HTR-8/SVneo (cell line): ENCODE results near the gene ADAP2.
"Not testable (repeated sequence)": the region's sequence is repeated elsewhere in the genome, so short reads cannot be mapped to it uniquely, and the experiment has no call there.

ENCODE experiments used
- DNase-seq: peaks from one replicate; pipeline ENCODE4 v3.0.0; 2011; ENCODE audit warnings: low spot score, mixed read lengths; ENCODE audit not compliant: insufficient read length
- FAIRE-seq: peaks from 2 replicates; lab custom pipeline; 2011; peaks lifted over from hg19 to GRCh38; lab: Jason Lieb, UNC

The ADAP2 gene

GRCh38 chr17:30965686-30966085, 43.9 kb downstream of the ADAP2 start:
- FAIRE-seq = no peak
- no peak for DNase-seq

- not testable (repeated sequence) for FAIRE-seq, DNase-seq
Measured at GRCh38 chr17:30967911-30968310, 46.2 kb downstream of the ADAP2 start.

DNA sequence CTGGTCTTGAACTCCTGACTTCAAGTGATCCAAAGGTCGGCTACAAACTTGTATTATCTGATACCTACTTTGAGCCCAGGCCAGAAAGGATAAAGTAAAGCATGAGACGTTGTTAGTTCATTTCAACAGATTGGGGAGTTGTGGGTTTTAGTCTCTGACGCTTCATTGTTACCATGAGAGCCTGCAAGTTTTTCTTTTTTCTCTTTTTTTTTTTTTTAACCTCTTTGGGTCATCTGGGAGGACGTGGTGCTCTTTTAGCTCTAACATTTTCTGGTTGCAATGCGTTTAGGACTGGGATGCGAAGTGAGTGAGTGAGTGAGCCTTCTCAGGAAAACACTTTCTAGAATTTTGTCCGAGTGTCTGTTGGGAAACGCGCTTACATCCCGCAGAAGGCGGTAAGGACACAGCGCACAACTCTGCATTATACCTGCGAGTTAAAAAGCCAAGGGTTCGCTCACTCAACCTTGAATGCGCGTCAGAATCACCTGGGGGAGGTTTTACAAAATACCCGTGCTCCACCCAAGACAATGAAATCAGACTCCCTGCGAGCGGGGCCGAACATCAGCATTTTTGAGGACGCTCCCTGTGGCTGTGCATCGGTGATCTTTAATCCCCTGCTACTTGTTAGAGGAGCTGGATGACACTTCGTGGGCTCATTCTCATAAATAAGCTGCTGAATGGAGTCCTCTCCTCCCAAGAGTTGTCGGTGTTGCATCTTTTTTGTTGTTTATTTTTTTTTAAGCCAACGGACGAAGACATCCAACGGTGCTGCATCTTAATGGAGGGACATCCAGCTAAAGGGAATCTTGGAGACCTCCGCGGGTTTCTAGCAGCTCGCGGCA, 48.5 kb downstream of the ADAP2 start:
- DNase-seq (no peak), FAIRE-seq (no peak)

DNA sequence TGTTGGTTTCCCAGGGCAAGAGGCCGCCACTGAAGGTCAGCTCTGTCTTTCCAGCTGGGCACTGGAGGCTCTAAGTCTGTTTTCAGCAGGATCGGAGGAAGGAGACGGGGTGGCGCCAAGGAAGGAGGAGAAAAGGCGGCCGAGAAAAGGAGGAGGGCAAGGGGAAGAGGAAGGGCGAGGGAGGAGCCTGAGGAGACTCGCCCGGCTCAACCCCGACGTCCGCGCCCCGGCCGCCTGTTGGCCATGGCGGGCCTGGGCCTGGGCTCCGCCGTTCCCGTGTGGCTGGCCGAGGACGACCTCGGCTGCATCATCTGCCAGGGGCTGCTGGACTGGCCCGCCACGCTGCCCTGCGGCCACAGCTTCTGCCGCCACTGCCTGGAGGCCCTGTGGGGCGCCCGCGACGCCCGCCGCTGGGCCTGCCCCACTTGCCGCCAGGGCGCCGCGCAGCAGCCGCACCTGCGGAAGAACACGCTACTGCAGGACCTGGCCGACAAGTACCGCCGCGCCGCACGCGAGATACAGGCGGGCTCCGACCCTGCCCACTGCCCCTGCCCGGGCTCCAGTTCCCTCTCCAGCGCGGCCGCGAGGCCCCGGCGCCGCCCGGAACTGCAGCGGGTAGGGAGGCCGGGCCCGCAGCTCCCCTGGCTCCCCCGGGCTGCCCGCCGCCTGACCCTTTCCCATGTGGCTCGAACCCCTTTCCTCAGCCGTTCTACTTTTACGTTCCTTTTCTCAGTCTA, 49.3 kb downstream of the ADAP2 start, which contains the start of gene RNF135:
Gene RNF135 (plus strand): TSS at position 209 of the 737 bp plus-strand sequence. CDS start 35 bp downstream, at position 244.
- DNase-seq (peak; percentile 95), FAIRE-seq (peak; percentile 81)

GRCh38 chr17:30975042-30975820, 53.5 kb downstream of the ADAP2 start:
- no peak for FAIRE-seq
- DNase-seq = no peak

- DNase-seq, FAIRE-seq: not testable (repeated sequence)
Measured at GRCh38 chr17:30979919-30980318, 58.2 kb downstream of the ADAP2 start.

GRCh38 chr17:30981531-30982519, 60.1 kb downstream of the ADAP2 start:
- FAIRE-seq (no peak), DNase-seq (no peak)

DNA sequence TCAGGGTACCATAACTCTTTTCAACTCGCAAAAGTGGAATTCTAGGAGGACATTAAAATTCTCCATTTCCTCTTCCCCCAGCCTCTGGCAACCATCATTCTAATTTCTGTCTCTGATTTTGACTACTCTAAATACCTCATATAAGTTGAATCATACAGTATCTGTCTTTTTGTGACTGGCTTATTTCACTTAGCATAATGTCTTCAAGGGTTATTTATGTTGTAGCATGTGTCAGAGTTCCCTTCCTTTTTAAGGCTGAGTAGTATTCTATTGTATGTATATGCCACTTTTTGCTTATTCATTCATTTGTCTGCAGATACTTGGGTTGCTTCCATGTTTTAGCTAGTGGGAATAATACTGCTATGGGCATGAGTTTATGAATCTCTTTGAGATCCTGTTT, 61.1 kb downstream of the ADAP2 start:
- no peak for DNase-seq
- no peak for FAIRE-seq

- no peak for DNase-seq
- FAIRE-seq = no peak
Measured at GRCh38 chr17:30990458-30990857, 68.7 kb downstream of the ADAP2 start.

DNA sequence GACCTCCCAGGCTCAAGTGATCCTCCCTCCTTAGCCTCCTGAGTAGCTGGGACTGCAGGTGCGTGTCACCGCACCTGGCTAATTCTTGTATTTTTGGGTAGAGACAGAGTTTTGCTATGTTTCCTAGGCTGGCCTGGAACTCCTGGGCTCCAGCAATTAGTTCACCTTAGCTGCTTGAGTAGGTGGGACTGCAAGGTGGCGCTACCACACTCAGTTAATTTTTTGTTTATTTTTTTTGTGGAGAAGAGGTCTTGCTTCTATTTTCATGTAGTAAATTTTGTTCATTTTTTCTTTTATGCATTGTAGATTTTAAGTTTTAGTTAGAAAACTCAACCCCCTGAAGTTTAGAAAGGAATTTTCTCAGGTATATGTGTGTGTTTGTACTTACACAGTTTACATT, 70.8 kb downstream of the ADAP2 start:
- DNase-seq (no peak), FAIRE-seq (no peak)

GRCh38 chr17:30995347-30995746, 73.6 kb downstream of the ADAP2 start:
- no peak for DNase-seq
- FAIRE-seq = peak; percentile 9

DNA sequence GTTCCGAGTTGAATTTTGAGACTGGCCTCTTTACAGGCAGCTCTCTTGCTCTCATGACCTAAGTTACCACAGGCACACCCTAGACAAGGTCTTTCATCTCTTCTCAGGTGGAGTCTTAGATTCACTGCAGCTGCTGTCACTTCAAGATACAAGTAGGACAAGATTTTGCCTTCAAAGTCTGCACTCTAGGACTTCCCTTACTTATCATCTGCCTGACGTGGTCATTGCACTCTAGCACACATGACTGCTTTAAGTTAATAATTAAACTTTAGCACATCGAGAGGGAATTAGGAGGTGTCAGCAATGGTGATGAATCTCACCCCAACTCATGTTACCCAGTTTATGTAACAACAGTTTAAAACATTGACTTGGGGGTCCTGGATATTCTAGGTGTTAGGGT, 74.7 kb downstream of the ADAP2 start:
- FAIRE-seq = no peak
- no peak for DNase-seq

DNA sequence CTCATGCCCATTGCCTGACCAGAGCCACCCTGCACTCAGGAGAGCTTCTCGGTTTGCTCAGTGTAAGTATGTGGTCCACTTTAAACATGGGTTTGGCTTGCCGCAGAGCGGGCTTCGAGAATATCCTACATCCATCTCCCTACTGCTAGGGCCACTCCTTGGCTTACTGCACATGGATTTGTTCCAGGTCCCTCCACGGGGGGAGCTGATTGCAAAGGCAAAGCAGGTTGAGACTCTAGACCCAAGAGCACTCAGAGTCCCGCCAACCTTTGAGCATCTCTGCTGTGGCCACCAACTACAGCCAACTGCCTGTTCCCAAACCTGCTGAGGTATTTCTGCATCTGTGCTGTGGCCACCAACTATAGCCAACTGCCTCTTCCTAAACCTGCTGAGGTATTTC, 75.5 kb downstream of the ADAP2 start:
- FAIRE-seq (no peak), DNase-seq (no peak)

DNA sequence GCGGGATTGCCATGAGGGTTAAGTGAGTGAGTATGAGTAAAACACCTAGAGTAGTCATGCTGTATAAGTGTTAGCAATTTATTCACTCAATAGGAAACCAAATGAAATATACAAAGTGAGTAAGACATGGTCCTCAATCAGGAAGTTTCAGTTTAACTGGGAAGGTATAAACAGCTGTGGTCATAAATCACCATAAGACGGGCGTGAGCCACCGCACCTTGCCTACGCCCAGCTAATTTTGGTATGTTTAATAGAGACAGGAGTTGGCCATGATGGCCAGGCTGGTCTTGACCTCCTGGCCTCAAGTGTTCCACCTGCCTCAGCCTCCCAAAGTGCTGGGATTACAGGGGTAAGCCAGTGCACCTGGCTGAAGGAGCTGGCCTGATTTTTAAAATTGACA, 76.1 kb downstream of the ADAP2 start:
- no peak for FAIRE-seq

DNA sequence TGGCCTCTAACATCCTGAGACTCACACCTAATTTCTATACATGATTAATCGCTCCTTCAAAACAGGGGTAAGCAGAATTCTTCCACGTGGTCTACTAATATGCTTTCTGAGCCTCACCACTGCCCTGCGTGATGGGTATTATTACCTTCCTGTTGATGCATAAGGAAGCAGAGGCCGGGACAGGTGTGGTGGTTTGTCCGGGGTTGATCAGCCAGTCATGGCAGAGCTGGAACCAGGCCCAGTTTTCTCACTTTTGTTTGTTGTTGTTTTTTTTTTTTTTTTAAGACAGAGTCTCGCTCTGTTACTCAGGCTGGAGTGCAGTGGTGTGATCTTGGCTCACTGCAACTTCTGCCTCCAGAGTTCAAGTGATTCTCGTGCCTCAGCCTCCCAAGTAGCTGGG, 80.3 kb downstream of the ADAP2 start:
- FAIRE-seq (no peak), DNase-seq (no peak)

More for the DNA sequence above, 76.1 kb downstream of the ADAP2 start:
- no peak for DNase-seq

DNA sequence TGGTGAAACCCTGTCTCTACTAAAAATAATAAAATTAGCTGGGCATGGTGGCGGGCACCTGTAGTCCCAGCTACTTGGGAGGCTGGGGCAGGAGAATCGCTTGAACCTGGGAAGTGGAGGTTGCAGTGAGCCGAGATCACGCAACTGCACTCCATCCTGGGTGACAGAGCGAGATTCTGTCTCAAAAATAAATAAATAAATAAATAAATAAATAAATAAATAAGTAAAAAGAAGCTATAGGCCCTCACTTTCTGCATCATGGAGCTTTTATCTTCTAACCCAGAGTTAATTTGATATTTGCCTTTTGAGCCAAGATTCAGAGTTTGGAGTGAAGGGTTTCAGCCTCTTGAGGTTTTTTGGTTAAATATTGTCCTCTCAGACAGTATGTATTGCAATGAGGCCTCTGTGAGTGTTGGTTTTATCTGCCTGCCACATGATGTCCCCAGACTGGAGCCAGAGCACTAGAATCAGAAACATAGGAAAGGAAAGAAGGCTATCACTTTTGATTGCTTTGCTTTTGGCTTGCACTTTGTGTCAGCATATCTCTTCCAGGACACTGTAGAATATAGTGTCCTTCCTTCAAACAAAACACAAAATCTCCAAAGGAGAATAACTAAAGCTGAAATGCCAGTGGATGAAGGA, 81.6 kb downstream of the ADAP2 start:
- DNase-seq (no peak), FAIRE-seq (no peak)

DNA sequence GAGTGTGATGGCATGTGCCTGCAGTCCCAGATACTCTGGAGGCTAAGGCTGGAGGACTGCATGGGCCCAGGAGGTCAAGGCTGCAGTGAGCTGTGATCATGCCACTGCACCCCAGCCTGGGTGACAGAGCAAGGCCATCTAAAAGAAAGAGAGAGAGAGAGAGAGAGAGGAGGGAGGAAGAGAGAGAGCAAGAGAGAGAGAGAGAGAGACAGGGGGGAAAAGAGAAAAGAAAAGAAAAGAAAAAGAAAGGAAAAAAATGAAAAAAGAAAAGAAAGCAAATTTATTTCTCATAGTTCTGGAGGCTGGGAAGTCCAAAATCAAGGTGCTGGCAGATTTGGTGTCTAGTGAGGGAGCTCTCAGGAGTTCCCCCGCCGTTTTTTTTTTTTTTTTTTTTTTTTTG, 82.4 kb downstream of the ADAP2 start:
- DNase-seq (no peak), FAIRE-seq (no peak)

- no peak for DNase-seq
- no peak for FAIRE-seq
Measured at GRCh38 chr17:31007695-31008373, 86.1 kb downstream of the ADAP2 start.
